Measurements from ENCODE around the gene SLC6A18.

DNA sequence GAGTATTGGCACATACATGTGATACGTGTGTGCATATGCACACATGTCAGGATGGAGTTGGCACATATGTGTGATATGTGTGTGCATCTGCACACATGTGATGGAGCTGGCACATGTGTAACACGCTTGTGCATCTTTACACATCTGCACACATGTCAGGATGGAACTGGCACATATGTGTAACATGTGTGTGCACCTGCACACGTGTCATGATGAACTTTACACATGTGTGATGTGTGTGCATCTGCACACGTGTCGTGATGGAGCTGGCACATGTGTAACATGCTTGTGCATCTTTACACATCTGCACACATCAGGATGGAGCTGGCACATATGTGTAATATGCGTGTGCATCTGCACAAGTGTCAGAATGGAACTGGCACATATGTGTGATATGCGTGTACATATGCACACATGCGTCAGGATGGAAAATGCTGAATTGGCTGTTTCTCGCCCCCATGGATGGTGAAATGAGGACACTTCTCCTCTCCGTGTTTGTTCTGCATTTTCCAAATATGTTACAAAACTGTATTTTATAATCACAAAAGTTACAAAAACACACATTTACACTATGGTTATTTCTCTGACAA lies 40.0 kb upstream of the SLC6A18 start:
- TF ChIP-seq POLR2A (IDR thresholded peaks at IDR 0.05; ENCODE audit: low read depth, low read length) = no peak
- TF ChIP-seq, protein P1, sequence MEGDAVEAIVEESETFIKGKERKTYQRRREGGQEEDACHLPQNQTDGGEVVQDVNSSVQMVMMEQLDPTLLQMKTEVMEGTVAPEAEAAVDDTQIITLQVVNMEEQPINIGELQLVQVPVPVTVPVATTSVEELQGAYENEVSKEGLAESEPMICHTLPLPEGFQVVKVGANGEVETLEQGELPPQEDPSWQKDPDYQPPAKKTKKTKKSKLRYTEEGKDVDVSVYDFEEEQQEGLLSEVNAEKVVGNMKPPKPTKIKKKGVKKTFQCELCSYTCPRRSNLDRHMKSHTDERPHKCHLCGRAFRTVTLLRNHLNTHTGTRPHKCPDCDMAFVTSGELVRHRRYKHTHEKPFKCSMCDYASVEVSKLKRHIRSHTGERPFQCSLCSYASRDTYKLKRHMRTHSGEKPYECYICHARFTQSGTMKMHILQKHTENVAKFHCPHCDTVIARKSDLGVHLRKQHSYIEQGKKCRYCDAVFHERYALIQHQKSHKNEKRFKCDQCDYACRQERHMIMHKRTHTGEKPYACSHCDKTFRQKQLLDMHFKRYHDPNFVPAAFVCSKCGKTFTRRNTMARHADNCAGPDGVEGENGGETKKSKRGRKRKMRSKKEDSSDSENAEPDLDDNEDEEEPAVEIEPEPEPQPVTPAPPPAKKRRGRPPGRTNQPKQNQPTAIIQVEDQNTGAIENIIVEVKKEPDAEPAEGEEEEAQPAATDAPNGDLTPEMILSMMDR (conservative IDR thresholded peaks at IDR 0.05; ENCODE audit: low read depth, low read length) = no peak
